Putamen (tissue), 1 donor: Measurements from ENCODE around the gene FOXD2.

Experiments used
- DNase-seq: peaks from one replicate; pipeline ENCODE4 v3.0.0-alpha.2; 2016; ENCODE audit warnings: low spot score

Gene FOXD2

GRCh38 chr1:47468709-47469389, 31.0 kb downstream of the FOXD2 start:
- DNase-seq = no peak

- no peak for DNase-seq
Measured at GRCh38 chr1:47469390-47469759, 31.5 kb downstream of the FOXD2 start.

- no peak for DNase-seq
Measured at GRCh38 chr1:47469910-47470309, 32.1 kb downstream of the FOXD2 start.

GRCh38 chr1:47471163-47471562, 33.3 kb downstream of the FOXD2 start:
- DNase-seq = no peak

- DNase-seq = no peak
Measured at GRCh38 chr1:47474278-47475193, 36.7 kb downstream of the FOXD2 start.

GRCh38 chr1:47477595-47478080, 39.8 kb downstream of the FOXD2 start:
- no peak for DNase-seq

GRCh38 chr1:47478090-47478489, 40.2 kb downstream of the FOXD2 start:
- DNase-seq = no peak

- no peak for DNase-seq
Measured at GRCh38 chr1:47479664-47480063, 41.8 kb downstream of the FOXD2 start.

- DNase-seq = no peak
Measured at GRCh38 chr1:47481936-47482335, 44.1 kb downstream of the FOXD2 start.

GRCh38 chr1:47482786-47483185, 44.9 kb downstream of the FOXD2 start:
- no peak for DNase-seq

GRCh38 chr1:47483651-47484050, 45.8 kb downstream of the FOXD2 start:
- DNase-seq = no peak

GRCh38 chr1:47485817-47486216, 48.0 kb downstream of the FOXD2 start:
- no peak for DNase-seq

- DNase-seq = no peak
Measured at GRCh38 chr1:47487332-47487731, 49.5 kb downstream of the FOXD2 start.

- no peak for DNase-seq
Measured at GRCh38 chr1:47487850-47488450, 50.1 kb downstream of the FOXD2 start.
